Activated CD8-positive, alpha-beta memory T cell treated with anti-CD3 and anti-CD28 coated beads for 4 hours (primary cell): Measurements from ENCODE around the gene ENOX1.

Source experiments
- DNase-seq, 2 donors: peaks; one replicate each; pipeline ENCODE4 v3.0.0-alpha.2; 2020; ENCODE audit warnings: low read depth in 2 of 2

Gene ENOX1

DNA sequence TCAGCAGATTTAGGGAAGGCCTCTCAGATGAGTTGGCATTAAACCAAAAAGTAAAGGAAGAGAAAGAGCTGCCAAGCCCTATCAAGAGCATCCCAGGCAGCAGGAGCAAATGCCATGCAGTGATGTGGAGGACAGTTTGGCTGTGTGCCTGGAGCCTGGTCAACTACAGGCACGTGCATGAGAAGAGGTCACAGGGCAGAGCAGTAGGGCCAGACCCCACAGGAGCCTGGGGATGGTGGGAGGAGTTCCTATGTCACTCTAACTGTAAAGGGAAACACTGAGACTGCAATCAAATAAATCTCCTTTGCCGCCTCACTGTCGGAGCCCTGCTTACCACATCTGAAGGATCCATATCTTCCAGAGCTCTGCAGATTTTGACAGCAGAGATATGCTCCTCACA is 240.5 kb downstream of the ENOX1 start:
- DNase-seq, result no peak

DNA sequence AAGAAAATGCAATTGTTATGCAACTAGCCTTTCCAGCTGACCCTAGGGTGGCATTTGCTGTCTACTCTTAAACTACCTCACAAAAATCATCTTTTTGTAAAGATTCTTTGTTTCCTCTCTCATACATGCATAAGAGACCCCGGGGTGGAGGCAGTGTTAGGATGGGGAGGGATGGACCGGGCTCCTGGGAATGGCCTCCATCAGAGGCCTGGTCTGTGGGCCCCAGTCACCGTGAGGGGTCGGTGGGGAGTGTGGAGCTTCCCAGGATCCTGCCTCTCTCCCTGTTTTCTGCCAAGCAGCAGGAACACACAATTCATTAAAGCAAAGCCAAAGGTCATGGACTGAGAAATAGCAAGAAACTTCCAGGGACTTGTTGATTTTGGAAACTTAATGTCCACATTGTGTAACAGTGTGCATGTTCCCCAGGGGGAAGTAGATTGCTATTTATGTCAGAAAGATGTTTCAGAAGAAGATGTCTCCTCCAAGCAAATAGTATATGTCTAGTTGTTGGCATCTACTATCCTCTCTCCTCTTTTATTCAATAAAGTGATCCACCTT is 241.4 kb downstream of the ENOX1 start:
- DNase-seq, result no peak

DNA sequence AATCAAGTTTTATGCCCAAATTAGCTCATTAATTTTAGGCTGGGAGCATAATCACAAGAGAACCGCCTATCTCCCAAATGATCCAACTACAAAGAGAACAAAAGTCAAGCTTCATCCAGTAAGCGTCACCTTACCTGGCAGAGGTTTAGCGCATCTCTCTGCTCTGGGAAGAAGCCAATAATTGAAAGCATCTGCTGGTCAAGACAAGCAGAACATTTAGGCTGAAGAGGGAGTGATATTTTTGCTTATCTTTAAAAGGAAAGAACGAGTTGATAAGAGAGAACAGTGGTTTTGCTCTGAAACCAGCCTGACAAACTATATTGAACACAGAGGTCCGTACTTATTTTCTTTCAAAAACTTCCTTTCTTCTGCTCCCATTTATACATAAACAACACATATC is 242.1 kb downstream of the ENOX1 start:
- DNase-seq, result no peak

DNA sequence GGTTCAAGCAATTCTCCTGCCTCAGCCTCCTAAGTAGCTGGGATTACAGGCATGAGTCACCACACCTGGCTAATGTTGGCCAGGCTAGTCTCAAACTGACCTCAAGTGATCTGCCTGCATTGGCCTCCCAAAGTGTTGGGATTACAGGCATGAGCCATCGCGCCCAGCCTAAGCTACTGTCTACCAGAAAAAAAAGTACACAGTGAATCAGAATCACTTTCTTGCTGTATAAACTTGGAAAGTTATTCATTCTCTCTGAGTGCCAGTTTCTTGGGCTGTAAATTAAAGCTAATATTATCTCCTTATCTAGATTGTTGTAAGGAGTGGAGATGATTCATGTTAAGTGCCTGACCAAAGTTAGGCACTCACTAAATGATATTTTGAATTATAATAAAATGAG is 242.8 kb downstream of the ENOX1 start:
- no peak for DNase-seq

DNA sequence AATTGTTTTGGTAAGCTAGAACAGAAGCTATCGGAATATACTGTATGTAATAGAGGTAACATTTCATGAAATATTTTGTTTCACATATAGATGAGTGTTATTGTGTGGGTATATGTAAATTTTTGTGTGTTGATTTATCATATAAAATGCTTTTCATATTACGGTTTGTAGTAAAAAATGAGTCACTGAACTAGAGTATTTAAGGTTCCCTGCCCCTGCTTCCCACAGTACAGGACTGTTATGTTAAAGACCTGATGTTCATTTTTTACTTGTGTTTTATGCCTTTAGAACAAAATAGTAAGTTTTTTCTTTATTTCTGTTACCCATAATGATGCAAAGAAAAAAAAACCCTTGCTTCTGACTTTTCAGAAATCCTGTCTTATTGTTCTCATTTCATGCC is 243.4 kb downstream of the ENOX1 start:
- DNase-seq, result no peak

DNA sequence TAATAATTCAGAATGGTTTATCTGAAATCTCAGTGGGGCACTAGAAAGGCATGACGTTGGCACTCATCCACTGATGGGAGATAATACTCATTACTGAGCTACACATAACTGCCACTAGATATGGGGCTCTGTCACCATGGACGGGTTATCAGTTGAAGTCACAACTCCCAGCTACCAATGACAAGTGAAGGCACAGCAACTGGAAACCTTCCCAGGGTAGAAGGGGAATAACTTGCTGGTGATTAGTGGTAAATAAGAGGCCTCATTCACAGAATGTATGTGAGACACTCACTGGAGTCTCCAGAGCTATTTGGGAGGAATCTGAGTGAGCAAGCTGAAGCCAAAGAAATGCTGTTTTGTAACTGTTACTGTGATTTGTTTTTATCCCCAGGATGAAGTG is 249.6 kb downstream of the ENOX1 start:
- no peak for DNase-seq

DNA sequence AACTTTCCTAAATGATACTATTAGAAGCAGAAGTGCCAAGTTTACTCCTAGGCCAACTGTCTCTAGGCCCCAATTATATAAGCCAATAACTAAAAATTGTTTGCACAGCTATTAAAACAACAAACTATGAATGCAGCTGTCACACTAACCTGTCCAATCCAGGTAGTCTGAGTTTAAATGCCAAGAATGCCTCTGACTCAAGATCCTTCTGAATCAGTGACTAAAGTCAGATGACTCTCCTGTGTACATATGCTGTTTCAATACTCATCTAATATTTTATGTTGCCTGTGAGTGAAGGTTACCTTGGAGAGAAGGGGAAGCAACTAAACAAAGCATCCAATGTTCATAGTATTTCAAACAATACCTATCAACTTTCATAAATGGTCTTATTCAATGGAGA is 257.0 kb downstream of the ENOX1 start:
- DNase-seq, result no peak

DNA sequence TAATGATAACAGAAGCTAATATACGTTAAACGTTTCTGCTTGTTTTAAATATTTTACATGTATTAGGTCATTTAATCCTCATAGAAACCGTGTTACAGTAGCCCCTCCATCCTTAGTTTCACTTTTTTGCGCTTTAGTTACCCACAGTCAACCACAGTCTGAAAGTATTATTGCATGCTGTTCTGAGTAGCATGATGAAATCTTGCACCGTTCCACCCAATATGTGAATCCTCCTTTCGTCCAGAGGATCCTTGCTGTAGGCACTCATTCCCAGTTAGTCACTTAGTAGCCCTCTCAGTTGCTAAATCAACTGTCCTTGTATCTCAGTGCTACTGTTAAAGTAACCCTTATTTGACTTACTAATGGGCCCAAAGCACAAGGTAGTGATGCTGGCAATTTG is 257.8 kb downstream of the ENOX1 start:
- no peak for DNase-seq

DNA sequence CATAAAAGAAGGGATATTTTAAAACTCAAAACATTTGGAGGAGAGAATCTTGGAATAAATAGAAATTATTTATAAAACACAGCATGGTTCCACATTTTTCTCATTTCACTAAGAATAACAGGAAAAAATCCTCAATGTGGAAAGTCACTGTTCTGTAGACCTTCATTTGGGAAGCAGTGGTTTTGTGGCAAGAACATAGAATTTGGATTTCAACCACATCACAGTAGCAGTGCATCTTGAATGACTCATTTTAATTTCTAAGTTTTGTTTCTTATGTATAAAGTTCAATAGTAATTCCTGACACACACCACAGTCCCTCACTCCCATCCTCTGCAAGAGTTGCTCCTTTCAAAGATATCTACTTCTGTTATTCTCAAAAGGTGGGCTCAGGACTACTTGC is 264.0 kb downstream of the ENOX1 start:
- DNase-seq, result no peak

DNA sequence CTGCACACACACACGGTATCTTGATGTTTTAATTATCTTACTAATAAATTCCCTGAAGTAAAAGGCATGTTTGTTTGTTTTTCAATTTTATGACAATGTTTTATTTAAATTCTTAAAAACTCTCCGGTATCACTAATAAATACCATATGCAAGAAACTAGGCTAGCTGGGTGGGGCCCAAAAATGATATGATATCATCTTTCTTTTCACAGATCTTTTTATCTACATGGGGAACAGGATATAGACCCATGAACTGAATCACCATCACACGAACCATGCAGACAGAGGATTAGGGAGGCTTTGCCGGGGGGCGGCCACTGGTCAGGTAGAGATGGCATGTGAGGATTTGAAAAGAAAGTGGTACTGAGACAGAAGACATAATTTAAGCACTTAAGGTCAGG is 266.4 kb downstream of the ENOX1 start:
- DNase-seq, result no peak

DNA sequence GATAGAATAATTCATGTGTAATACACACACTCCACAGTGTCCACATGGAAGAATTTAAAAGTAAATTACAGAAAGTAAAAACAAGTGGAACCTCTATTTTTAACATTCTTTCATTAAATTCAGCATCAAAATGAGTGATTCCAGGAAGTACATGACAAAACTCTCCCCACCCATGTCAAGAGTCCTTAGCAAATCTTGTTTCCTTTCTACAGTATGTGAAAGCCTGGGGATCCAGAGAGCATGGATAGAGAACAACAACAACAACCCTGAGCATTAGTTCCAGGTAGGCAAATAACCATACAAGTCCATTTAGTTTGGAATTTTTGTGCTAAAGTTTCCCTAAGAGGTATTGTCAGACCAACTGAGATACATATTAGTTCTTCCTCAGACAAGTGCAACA is 267.9 kb downstream of the ENOX1 start:
- no peak for DNase-seq

DNA sequence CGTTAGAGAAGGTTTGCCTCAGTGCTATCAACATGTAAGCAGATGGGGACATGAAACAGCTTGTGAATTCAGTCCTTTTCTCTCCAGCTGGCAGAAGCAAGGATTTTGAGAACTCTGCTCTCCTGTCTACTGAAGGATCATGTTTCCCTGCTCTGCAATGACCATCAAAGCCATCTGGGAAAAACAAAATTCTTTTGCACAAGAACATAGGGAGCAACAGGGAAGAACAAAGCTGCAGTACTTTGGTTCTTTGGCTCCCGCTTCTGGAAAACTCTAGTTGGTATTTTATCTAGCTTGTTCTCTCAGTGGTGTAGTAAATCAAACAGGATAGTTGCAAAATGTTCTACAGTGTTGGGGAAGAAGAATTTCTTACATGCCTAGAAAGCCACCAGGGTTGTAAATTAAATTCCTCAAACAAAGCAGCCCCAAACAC is 270.4 kb downstream of the ENOX1 start:
- DNase-seq, result no peak

DNA sequence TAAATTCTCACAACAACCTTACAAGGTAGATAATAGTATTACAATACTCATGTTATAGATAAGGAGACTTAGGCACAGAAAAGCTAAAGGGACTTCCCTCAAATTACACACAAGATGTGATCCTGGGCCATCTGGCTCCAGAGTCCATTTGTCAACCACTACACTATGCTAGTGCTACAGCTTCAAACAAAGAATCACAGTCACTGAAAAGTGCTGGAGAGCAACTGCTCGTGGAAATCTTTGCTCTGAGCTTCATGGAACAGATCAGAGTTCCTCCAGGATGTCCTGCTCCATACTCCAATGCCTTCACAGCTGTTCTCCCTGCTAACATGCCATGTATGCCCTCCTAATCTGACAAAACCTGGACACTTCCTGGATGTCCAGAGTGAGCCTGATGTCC is 271.2 kb downstream of the ENOX1 start:
- no peak for DNase-seq

DNA sequence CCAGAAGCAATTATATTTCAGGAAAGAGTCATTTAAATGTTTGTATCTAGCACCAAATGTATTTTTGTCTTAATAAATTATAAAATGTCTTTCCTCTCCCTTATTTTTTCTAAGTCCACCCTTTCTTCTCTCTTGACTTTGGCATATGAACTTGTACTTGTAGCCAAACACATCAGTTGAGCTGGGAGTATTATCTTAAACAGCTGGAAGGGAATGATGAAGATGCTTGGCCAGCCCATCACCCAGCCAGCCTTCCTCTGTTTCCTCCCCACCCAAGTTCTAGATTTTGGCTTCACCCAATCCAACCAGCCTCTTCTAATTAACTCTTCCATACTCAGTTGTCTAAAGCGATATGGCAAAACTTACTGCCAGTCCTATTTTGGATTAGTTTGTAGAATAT is 272.5 kb downstream of the ENOX1 start:
- DNase-seq, result no peak

DNA sequence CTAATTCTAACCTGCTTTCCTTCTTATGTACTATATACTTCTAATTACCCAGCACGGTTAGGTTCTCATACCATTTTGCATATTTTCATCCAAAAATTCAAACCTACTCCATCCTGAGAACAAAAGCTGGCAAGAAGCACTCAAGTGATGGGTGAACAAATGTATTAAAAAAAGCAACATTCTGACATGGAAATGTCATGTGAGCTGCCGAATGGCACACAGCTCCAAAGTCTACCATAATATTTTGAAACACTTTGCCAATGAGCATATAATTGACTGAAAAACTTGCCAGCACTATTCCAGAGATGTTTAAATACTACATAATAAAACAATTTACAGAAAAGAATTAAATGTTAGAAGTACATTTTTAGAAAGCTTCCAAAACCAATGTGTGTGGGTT is 274.6 kb downstream of the ENOX1 start:
- DNase-seq, result no peak

DNA sequence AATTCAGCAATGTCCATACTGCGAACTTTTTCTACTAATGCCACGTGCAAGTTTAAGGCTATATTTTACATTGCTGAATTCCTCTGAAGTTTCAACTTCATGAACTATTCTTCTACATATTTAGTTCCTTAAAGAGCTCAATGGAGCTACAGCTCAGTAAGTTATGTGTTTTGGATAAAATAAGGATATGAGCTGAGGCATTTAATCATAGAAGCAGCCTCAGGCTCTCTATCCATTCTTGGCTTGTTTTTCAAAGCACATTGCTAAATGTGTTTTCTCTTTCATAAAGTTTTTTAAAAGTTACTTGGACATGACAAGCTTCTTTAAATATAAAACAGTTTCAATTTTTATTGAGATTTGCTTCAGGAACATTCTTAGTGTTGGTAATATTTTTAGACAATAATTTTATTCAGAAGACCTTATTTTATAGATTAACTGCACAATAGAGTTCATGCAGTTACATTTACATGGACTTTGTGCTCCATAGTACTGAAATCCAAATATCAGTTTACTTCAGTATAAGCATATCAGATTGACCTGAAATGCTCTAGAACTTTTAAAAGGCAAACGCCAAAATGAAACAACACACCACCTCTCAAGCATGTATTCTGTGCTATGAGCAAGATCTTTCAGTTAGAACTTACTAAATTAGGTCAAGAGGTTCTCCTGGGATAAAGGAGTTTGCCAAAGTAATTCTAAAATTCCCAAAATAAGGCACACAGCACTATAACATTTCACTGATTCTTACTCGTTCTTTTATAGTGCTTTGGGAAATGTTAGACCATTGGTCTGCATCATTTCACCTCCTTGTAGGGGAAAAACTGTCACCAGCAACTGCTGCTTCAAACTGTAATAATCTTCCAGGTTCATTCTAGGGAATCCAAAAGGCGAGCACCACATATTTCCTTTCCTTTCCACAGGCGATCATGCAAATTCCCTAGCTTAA is 275.5 kb downstream of the ENOX1 start:
- DNase-seq, result no peak

DNA sequence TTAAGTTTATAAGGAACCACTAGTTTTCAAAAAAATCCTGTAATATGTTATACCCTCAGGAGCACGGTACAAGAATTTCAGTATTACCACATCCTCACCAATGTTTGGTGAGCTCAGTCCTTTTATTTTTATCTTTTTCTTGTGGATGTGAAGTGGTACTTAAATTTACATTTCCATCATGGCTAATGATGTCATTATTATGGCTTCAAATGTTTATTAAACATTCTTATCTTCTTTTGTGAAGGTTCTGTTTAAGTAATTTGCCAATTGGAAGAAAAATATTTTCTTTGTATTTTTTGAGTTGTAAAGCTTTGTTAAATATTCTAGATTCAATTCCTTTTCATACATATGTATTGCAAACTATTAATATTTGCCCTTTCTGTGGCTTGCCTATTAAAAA is 291.0 kb downstream of the ENOX1 start:
- DNase-seq, result no peak

DNA sequence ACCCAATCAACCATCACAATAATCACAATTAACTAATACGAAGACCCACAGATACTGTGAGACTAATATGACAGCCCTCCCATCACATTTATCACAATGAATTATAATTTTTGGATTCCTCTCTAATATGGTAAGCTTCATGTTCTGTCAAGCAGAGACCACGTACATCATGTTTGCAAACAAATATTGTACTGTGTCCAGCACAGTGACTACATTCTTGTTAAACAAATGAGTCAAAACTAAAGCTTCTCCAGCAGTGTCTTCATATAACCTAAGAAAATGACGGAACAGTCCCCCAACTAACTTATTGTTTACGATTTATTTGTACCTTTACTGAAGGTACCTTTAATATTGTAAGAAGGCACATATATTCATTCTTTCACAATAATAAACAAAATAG is 292.6 kb downstream of the ENOX1 start:
- no peak for DNase-seq

DNA sequence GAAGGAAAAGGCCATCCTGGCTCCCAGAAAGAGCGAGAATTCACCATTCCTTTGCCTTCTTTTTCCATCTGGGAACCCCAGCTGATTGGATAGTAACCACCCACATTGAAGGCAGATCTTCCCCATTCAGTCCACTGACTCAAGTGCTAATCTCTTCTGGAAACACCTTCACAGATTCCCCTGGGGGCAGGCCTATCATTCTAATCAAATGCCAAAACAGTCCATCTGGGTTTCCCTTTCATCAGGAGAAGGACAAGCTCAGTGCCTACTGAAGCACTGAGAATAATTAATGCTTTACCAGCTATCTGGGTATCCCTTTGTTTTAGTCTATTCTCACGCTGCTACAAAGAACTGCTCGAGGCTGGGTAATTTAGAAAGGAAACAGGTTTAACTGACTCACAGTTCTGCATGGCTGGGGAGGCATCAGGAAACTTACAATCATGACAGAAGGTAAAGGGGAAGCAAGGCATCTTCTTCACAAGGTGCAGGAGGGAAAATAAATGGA is 293.2 kb downstream of the ENOX1 start:
- no peak for DNase-seq

DNA sequence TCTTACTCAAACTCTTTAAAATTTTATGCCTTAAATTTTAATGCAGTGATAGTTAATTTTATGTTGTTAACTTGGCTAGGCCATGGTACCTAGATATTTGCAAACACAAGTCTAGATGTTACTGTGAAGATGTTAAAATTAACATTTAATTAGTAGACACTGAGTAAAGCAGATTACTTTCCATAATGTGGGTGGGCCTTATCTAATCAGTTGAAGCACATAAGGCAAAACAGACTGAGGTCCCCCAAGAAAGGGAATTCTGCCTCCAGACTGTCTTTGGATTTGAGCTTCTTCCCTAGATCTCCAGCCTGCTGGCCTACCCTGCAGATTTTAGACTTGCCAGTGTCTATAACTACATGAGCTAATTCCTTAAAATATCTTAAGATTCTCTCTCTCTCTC is 294.0 kb downstream of the ENOX1 start:
- no peak for DNase-seq

DNA sequence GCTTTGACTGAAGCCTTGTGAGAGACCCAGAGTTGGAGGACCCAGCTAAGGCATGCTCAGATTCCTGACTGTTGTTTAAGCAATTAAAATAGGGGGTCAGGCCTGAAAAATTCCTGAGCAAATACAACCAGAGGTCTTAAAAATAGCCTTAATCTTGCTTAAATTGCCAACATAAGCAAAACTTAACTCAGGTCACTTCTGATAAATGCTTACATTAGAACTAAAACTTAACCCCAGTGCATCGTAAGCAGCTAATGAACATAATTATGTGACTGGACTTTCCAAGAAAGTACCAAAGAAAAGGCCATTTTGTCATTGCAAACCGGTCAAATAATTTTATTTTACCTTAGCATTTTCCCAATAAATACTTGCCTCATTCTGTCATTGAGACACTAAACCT is 294.5 kb downstream of the ENOX1 start:
- no peak for DNase-seq

DNA sequence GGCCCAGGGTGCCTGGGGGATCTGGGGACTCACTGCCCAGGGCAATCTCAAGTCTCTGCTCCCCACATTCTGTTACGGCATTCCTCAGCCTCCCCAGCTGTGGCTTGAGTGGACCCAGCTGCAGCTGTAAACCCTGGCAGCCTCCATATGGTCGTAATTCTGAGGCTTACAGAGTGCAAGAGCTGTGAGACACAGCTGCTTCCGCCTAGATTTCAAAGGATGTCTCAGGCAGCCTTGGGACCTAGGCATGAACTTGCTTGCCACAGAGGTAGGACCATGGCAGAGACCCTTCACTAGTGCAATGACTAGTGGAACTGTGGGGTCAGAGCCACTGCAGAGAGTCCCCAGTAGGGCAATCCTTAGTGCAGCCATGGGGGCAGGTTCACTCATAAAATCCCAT is 297.5 kb downstream of the ENOX1 start:
- no peak for DNase-seq

DNA sequence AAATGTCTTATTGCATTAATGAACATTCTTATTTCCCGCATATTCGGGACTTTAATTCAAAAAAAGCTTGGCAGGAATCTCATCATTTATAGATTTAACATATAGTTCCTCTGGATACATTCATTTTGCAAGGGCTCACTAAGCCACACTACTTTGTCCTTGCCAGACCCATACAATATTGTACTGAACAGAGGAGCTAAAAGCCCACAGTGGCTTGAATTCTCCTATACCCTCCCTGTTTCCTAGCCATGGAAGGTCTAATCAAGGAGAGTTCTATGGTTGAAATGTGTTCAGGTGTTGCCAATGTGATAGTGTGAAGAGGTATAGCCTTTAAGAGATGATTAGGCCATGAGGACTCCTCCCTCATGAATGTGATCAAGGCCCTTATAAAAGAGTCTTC is 298.9 kb downstream of the ENOX1 start:
- DNase-seq, result no peak
